Esophagus muscularis mucosa (tissue), 4 donors: ENCODE data around the gene GPRIN2.

ENCODE experiments used
- CTCF ChIP-seq, 3 experiments: fragments of 200-600 bp in 2 of 3; fragments of 450-650 bp in 1 of 3; sonication (generic) in 2 of 3; IDR thresholded peaks; one replicate each; pipeline ENCODE4 v1.5.1; 2017 to 2019; ENCODE audit warnings: antibody characterized with exemption in 3 of 3, mild to moderate bottlenecking in 2 of 3, moderate library complexity in 1 of 3
- EP300 ChIP-seq: sonication (generic); formaldehyde crosslinking; IDR thresholded peaks from one replicate; pipeline ENCODE4 v1.6.1; 2017; ENCODE audit warnings: antibody characterized with exemption
- POLR2A ChIP-seq: fragments of 450-650 bp; IDR thresholded peaks from one replicate; pipeline ENCODE4 v1.6.1; 2017; ENCODE audit warnings: antibody characterized with exemption, moderate library complexity, mild to moderate bottlenecking, low read depth
- POLR2AphosphoS5 ChIP-seq, 2 donors: sonication (generic); formaldehyde crosslinking; IDR thresholded peaks; one replicate each; pipeline ENCODE4 v1.6.1; 2017; ENCODE audit warnings: antibody characterized with exemption in 2 of 2

- TF ChIP-seq POLR2AphosphoS5 (IDR thresholded peaks at IDR 0.05) (no peak), CTCF (IDR thresholded peaks at IDR 0.05) (no peak), EP300 (no peak), POLR2A (no peak)
Measured at GRCh38 chr10:46515366-46515765, 41.1 kb downstream of the GPRIN2 start.
